Measurements from ENCODE around the gene CSNK2A1. TPM values are rescaled to one million over a fixed set of nuclear protein-coding genes. Genes with fewer than 3 reads are reported as not detected.
A peak's percentile ranks its signal among the peaks of the same experiment; 100 is the strongest.

Gene CSNK2A1
- total RNA-seq, 1 experiment from 2014 or later = 110 TPM

DNA sequence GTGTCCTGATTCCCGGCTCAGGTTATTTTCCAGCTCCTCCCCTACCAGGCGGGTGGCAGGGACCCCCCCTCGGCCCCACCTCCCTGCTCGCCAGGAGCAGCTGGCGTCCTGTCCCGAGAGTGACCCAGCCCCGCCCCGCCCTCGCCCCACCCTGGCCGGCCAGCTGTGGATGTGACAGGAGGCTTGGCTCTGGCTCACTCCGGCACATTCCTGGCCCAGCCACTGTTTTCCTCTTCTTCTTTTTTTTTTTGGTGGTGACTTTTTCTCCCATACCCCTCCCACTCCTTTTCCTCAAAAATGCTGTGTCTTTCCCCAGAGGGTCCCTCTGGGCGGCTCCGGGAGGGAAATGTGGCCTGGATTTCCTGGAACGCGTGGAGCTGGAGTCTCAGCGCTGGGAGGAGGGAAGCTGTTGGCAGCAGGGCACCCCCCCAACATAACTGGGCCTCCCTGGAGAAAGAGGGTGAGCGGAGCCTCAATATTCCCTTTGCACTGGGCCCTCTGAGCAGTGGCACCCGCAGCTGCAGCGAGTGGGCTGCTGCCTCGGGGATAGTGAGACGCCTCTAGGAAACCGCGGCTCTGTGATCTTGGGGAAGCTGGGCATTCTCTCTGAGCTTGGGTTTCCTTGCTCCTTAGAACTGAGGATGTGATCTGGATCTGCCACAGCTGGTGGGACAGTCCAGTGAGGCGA, 28.3 kb upstream of the CSNK2A1 start:
- no peaks in the 10 kb centered on the region for H3K27me3 ChIP-seq

DNA sequence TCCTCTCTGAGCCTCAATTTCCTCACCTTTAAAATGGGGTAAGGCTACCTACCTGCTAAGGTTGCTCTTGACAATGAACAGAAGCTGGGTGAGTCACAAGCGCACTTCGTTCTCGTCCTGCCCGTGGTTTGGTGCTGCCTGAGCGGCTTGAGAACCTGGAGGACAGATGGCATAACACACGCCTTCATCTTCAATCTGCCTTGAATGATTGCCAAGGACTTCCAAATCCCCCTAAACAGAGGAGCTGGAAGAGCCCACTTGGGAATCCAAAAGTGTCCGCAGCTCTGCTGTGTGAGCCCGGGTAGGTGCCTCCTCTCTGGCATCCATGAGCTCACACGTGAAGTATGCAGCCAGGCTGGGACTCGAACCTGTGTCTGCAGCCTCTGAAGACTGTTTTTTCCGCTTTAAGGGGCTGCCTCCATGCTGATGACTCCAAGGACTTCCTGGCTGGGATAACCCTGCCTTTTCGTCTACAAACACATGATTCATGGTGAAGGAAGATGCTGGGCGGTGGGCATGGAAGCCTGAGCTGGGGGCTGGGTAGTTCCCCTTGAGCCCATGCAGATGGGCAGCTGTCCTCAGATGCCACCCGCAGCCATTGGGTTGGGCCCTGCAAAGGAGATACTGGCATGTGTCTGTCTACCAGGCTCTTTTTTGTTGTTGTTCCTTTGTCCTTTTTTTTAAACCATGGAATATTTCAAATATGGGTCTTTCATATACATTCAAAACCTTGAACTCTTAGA, 25.3 kb upstream of the CSNK2A1 start:
- Histone ChIP-seq H3K4me3 (no peak overlapping the region), H3K27me3 (no peaks in the 10 kb centered on the region), H3K36me3 (no peaks in the 10 kb centered on the region), H3K9me3 (no peaks in the 10 kb centered on the region)
- no peak for DNase-seq

More for the DNA sequence above, 28.3 kb upstream of the CSNK2A1 start:
- H3K9me3 ChIP-seq = no peaks in the 10 kb centered on the region
- H3K36me3 ChIP-seq = no peaks in the 10 kb centered on the region
- H3K4me3 ChIP-seq = no peak overlapping the region
- DNase-seq = peak; percentile 20

DNA sequence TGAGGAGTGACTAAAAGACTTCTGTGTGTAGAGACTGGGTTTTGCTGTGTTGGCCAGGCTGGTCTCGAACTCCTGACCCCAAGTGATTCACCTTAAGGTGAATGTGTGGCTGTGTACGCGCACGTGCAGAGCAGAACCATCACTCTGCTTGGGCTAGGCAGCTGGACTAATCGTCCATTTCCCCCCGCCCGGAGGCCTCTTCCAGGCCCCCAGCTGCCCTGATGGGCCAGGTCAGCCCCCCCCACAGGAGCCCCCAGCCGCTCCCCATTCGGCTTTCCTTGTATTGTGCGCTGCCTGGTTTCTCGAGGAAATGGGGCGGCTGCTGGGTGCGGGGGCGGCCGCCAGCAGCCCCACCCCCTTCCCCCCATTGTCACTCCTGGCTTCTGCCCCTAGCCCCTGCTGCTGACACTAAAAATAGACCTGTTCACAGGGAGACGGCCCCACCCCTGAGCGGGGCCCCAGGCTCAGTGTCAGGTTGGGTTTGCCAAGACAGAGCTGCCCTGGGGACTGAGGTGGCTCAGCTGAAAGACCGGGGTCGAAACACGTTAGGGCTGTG, 24.6 kb upstream of the CSNK2A1 start:
- no peaks in the 10 kb centered on the region for H3K9me3 ChIP-seq
- H3K27me3 ChIP-seq = no peaks in the 10 kb centered on the region
- DNase-seq = no peak
- no peak overlapping the region for H3K4me3 ChIP-seq
- no peaks in the 10 kb centered on the region for H3K36me3 ChIP-seq

DNA sequence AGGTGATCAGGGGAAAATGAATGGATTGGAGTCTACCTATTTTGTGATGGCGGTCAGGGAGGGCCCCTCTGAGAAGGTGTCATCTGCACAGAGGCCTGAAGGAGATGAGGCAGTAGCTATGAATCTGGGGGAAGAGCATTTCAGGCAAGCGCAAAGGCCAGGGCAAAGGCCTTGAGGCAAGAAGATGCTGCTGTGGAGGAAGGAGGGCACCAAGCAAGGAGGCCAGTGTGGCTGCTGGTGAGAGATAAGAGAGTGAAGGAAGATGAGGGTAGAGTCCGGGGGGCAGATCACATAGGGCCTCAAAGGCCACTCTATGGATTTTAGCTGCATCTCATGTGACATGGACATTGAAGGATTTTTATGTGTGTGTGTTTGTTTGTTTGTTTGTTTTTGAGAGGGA, 20.6 kb upstream of the CSNK2A1 start:
- Histone ChIP-seq H3K27me3 (no peaks in the 10 kb centered on the region), H3K4me3 (no peak overlapping the region), H3K36me3 (no peaks in the 10 kb centered on the region), H3K9me3 (no peaks in the 10 kb centered on the region)
- no peak for DNase-seq

DNA sequence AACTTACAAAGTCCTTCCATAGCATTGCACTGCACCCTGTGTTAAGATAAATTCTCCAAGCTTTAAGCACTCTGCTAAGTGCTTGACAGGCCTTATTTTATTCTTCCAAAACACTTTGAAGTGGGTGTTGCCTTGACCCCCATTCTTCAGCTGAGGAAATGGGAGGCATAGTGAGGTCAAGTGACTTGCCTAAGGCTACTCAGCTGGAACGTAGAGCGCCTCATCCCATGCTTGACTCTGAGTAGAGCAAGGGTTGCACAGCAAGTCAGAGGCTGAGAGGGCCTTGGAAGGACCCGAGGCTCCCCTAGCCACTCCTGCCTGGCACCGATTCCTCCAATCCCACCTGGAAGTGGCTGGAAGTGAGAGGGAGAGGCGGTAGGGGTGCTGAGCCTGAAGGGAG, 19.6 kb upstream of the CSNK2A1 start:
- Histone ChIP-seq H3K27me3 (no peaks in the 10 kb centered on the region), H3K36me3 (no peaks in the 10 kb centered on the region), H3K9me3 (no peaks in the 10 kb centered on the region), H3K4me3 (no peak overlapping the region)
- no peak for DNase-seq

DNA sequence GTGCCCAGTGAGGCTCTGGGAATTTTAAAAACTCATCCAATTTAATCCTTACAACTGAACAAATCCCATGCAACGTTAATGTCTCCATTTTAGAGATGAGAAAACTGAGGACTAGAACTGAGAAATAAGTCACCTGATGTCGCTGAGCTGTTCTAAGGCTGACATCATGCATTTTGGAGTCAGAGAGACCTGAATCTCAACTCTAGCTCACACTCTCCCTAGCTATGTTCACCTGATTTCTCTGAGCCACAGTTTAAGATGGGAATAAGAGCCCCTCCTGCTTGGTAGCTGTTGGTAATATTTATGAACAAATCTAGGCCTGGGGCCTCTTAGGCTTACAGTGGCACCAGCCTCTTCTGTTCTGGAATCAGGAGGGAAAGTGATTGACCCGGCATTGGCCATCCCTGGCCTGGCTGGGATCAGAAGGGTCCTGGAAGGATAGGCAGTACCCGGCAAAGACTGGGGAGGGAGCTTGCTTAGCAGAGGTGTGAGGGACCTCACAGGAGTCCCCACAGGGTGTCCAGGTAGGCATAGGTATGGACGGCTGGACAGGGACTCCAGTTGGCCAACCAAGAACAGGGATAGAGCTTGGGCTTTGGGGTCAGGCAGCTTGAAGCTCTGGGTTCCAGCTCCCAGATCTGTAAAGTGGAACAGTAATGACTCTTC, 18.8 kb upstream of the CSNK2A1 start:
- no peaks in the 10 kb centered on the region for H3K36me3 ChIP-seq
- no peak for DNase-seq
- H3K27me3 ChIP-seq = no peaks in the 10 kb centered on the region
- no peaks in the 10 kb centered on the region for H3K9me3 ChIP-seq
- no peak overlapping the region for H3K4me3 ChIP-seq

DNA sequence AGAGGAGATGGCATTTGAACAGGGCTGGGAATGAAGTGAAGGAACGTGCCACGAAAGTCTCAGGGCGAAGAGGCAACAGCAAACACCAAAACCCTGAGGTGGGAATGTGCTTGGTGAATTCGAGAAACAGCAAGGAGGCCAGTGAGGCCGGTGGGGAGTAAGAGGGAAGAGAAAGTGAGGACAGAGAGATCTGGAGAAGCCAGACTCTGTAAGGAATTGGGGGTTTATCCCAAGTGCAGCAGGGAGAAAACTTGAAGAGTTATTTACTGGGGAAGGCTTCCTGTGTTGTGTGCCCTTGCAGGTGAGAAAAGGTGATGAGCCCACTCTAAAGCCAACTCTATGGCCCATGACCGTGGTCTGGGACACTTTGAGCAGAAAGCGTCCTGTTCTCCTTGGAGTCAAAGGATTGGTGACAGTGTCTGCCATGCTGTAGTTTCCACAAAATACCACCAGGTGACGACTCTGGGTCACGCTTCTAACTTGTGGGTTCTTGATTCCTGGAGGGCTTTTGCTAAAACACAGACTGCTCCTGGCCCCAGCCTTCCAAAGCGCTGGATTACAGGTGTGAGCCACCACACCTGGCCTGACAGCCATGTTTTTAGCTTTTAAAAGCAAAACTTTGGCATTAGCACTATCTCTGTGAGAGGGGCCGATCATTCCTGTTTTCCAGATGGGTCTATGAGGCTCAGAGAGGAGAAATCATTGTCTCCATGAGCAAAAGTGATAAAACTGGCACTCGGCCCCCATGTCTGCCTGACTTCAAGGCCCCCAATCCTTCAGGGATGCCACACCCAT, 18.0 kb upstream of the CSNK2A1 start:
- Histone ChIP-seq H3K9me3 (no peaks in the 10 kb centered on the region), H3K27me3 (no peaks in the 10 kb centered on the region), H3K4me3 (no peak overlapping the region), H3K36me3 (no peaks in the 10 kb centered on the region)
- DNase-seq = peak; percentile 24

DNA sequence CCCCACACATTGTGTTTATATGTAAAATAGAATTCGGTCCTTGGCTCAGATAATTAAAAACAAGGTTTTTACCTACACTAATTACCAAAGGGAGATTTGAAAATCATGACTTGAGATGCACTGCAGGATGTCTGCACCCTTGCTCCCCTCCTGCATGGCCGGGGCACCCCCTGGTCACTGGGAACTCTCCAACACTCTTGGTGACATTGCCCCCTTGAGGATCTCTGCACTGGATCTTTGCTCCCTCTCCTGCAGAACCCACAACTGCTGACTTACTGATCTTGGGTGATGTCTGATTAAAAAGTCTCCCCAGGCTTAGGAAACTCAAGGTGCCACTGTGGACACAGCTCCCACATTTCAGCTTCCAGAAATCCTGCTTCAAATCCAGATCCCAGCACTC, 17.1 kb upstream of the CSNK2A1 start:
- Histone ChIP-seq H3K27me3 (no peaks in the 10 kb centered on the region), H3K36me3 (no peaks in the 10 kb centered on the region), H3K9me3 (no peaks in the 10 kb centered on the region), H3K4me3 (no peak overlapping the region)
- no peak for DNase-seq

DNA sequence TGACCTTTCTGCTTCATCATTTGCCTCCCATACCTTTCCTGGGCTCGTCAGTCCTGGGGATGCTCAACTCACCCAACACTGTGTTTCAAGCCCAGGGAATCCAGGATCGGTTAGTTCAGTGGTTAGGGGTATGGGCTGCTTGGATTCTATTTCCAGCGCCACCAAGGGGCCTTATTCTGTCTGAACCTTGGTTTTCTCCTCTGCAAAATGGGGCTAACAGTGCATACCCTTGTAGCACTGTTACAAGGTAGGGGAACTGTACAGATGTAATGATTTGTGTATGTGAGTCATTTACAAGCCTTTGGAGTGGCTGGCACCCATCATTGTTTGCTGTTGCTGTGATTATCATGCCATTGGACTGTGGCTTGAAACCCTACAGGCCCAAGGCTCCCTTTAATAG, 14.5 kb upstream of the CSNK2A1 start:
- Histone ChIP-seq H3K36me3 (no peaks in the 10 kb centered on the region), H3K9me3 (no peaks in the 10 kb centered on the region), H3K4me3 (no peak overlapping the region), H3K27me3 (no peaks in the 10 kb centered on the region)
- DNase-seq = peak; percentile 26

DNA sequence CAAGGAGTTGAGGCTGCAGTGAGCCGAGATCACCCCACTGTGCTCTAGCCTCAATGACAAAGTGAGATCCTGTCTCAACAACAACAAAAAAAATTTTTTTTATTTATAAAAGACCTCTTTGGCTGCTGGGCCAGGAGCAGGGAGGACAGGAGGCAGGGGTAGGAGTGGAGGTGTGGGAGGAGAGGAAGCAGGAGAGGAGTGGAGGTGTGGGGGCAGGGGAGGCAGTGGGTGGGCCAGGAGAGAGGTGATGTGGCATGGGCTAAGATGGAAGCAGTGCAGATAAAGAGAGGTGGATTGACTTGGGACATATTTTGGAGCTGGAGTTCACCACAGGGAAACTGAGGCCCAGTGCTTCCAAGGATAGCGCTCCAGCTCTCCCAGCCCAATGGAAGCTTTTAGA, 13.4 kb upstream of the CSNK2A1 start:
- H3K4me3 ChIP-seq = no peak overlapping the region
- H3K36me3 ChIP-seq = no peaks in the 10 kb centered on the region
- H3K9me3 ChIP-seq = no peaks in the 10 kb centered on the region
- no peak for DNase-seq
- no peaks in the 10 kb centered on the region for H3K27me3 ChIP-seq

DNA sequence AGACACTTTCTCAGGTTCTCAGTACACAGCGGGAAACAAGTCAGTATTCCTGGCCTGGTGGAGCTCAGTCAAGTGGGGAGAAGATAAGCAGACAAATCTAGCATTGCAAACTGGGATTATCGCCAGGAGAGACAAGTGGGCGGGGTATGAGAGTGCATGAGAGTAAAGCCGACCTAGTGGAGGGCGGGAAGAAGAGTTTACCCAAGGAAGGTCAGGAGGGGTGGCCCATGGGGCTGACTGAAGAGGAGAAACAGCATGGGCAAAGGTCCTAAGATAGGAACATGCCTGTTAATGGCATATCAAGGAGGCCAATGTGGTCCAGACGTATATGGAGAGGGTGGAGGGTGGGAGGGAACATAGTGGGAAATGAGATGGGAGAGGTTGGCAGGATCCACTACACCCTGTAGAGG, 12.4 kb upstream of the CSNK2A1 start:
- no peaks in the 10 kb centered on the region for H3K36me3 ChIP-seq
- no peaks in the 10 kb centered on the region for H3K27me3 ChIP-seq
- H3K4me3 ChIP-seq = no peak overlapping the region
- peak; percentile 33 for DNase-seq
- H3K9me3 ChIP-seq = no peaks in the 10 kb centered on the region

DNA sequence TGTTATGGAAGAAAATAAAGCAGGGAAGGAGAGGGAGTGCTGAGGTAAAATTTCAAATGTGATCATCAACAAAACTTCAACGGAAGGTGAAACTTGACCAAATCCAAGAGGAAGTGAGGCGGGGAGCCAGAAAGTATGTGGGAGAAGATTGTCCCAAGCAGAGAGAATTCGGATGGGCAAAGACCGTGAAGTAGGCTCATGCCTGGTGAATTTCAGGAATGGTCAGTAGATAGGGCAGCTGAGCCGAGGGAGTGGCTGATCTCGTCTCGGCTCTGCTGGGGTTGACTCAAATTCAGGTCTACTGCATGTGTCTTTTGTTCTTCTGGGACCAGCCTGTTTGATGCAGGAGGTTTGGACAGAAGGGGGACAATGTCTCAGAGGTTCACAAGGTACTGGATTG, 7.0 kb upstream of the CSNK2A1 start:
- H3K27me3 ChIP-seq = no peaks in the 10 kb centered on the region
- no peaks in the 10 kb centered on the region for H3K9me3 ChIP-seq
- H3K36me3 ChIP-seq = no peaks in the 10 kb centered on the region
- no peak for DNase-seq
- no peak overlapping the region for H3K4me3 ChIP-seq

DNA sequence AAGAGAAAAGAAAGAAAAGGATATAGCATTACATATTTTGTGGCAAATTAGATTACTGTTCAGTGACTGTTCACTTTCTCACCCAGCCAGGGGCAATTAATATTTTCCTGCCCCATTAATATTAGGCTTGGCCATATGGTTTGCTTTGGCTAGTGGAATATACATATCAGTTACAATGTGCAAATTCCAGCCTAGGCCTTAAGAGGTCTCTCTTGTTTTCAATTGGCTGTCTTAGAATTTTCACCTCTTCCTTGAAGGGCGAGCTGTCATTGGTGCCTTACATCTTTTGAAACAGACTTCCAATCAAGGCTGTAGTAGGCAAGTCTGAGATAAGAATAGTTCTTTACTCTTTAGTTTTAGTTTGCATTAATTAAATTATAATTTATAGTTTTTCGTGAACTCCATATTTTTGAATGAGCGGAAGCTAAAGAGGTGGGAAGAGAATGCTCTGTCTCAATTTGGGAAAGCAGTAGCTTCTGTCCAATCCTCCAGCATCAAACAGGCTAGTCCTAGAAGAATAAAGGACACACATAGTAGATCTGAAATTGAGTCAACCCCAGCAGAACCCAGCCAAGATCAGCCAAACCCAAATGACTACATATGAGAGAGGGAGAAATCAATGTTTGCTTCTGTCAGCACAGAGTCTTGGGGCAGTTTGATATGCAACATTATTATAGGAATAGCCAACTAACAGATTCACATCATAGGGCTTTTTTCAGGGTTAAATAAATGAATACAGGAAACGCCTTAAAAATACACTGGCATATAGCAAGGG, 6.3 kb upstream of the CSNK2A1 start:
- no peak overlapping the region for H3K4me3 ChIP-seq

DNA sequence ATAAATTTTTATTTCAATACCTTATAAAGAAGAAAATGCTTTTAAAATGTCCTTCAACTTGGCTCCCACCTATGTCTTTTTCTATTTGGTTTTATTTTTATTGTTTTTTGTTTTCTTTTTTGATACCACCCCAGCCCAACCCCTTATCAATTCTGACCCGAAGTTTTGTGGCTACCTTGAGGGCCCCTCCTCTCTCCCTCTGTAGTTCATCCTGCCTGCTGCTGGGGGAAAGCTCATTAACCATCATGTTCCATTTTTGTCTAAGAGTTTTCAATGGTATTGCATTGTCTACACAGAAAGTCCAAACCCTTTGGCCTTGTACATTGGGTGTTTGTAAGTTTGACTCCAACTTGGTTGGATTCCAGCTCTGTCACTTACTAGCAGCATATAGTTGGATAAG, 5.3 kb upstream of the CSNK2A1 start:
- no peaks in the 10 kb centered on the region for H3K36me3 ChIP-seq
- H3K4me3 ChIP-seq = no peak overlapping the region
- H3K27me3 ChIP-seq = no peaks in the 10 kb centered on the region
- DNase-seq = no peak
- H3K9me3 ChIP-seq = no peaks in the 10 kb centered on the region

More for the DNA sequence above, 6.3 kb upstream of the CSNK2A1 start:
- H3K9me3 ChIP-seq = no peaks in the 10 kb centered on the region
- DNase-seq = no peak
- no peaks in the 10 kb centered on the region for H3K27me3 ChIP-seq
- no peaks in the 10 kb centered on the region for H3K36me3 ChIP-seq

DNA sequence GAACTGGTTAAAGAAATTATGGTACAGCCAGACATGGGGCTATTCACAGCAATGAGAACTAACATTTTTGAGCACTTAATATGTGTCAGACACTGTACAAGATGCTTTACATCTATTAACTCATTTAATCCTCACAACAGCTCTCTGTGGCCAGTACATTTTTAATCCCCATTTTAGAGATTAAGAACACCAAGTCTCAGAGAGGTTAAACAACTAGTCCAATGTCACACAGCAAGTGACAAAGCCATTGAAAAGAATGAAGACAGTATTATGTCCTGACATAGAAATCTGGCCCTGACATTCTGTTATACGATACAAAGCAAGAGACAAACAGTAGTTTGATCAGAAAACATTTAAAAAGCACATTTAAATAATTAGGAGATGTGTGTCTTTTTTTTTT, 3.8 kb upstream of the CSNK2A1 start:
- no peak overlapping the region for H3K4me3 ChIP-seq

DNA sequence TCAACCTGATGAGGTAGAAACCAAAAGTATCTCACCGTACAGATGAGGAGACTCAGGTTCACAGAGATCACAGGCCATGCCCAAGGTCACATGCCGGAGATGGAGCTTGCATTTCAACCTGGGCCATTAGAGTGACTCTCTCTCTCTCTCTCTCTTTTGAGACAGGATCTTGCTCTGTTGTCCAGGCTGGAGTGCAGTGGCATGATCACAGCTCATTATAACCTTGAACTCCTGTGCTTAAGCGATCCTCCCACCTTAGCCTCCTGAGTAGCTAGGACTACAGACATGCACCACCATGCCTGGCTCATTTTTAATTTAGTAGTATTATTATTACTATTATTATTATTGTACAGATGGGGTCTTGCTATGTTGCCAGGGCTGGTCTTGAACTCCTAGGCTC, 2.8 kb upstream of the CSNK2A1 start:
- H3K36me3 ChIP-seq = peaks cover 13% of the 10 kb centered on the region
- H3K27me3 ChIP-seq = no peaks in the 10 kb centered on the region
- peaks cover 2% of the 10 kb centered on the region; the same call in 1 of the 2 replicates for H3K9me3 ChIP-seq
- no peak overlapping the region for H3K4me3 ChIP-seq
- DNase-seq = no peak

More for the DNA sequence above, 3.8 kb upstream of the CSNK2A1 start:
- no peak for DNase-seq
- H3K36me3 ChIP-seq = peaks cover 3% of the 10 kb centered on the region; the same call in 1 of the 2 replicates
- H3K27me3 ChIP-seq = no peaks in the 10 kb centered on the region
- H3K9me3 ChIP-seq = no peaks in the 10 kb centered on the region; the same call in 1 of the 2 replicates
